ENCODE results near the gene MUC5AC. TPM values are rescaled to one million over a fixed set of nuclear protein-coding genes. Genes with fewer than 3 reads are reported as not detected.
"Not testable (repeated sequence)": the region's sequence is repeated elsewhere in the genome, so short reads cannot be mapped to it uniquely, and the experiment has no call there.

The MUC5AC gene
- total RNA-seq, 1 donor from 2014 or later = 1.4 TPM

- TF ChIP-seq, protein P1, sequence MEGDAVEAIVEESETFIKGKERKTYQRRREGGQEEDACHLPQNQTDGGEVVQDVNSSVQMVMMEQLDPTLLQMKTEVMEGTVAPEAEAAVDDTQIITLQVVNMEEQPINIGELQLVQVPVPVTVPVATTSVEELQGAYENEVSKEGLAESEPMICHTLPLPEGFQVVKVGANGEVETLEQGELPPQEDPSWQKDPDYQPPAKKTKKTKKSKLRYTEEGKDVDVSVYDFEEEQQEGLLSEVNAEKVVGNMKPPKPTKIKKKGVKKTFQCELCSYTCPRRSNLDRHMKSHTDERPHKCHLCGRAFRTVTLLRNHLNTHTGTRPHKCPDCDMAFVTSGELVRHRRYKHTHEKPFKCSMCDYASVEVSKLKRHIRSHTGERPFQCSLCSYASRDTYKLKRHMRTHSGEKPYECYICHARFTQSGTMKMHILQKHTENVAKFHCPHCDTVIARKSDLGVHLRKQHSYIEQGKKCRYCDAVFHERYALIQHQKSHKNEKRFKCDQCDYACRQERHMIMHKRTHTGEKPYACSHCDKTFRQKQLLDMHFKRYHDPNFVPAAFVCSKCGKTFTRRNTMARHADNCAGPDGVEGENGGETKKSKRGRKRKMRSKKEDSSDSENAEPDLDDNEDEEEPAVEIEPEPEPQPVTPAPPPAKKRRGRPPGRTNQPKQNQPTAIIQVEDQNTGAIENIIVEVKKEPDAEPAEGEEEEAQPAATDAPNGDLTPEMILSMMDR (conservative IDR thresholded peaks at IDR 0.05) = no peak
- Mint-ChIP-seq H3K9me3 (no peaks in the 10 kb centered on the region), H3K27ac (no peak overlapping the region), H3K4me3 (no peak overlapping the region), H3K4me1 (ENCODE audit: unreplicated experiment) (no peaks in the 10 kb centered on the region), H3K27me3 (no peaks in the 10 kb centered on the region), H3K36me3 (no peaks in the 10 kb centered on the region)
- no peak for DNase-seq (ENCODE audit: extremely low spot score, unreplicated experiment)
Observed at GRCh38 chr11:1171985-1172728, 14.4 kb downstream of the MUC5AC start.

GRCh38 chr11:1172729-1173117 lies 15.0 kb downstream of the MUC5AC start:
- H3K4me3 Mint-ChIP-seq = no peak overlapping the region

GRCh38 chr11:1173396-1173795 lies 15.6 kb downstream of the MUC5AC start:
- not testable (repeated sequence) for H3K27ac Mint-ChIP-seq; H3K9me3 Mint-ChIP-seq; H3K27me3 Mint-ChIP-seq; H3K4me3 Mint-ChIP-seq; H3K4me1 Mint-ChIP-seq (ENCODE audit: unreplicated experiment); DNase-seq (ENCODE audit: extremely low spot score, unreplicated experiment); H3K36me3 Mint-ChIP-seq

More at GRCh38 chr11:1172729-1173117, 15.0 kb downstream of the MUC5AC start:
- Mint-ChIP-seq H3K9me3 (no peaks in the 10 kb centered on the region), H3K36me3 (no peaks in the 10 kb centered on the region), H3K27ac (no peak overlapping the region), H3K4me1 (ENCODE audit: unreplicated experiment) (no peaks in the 10 kb centered on the region), H3K27me3 (no peaks in the 10 kb centered on the region)
- TF ChIP-seq, protein P1 (conservative IDR thresholded peaks at IDR 0.05) = no peak
- DNase-seq (ENCODE audit: extremely low spot score, unreplicated experiment) = no peak

- H3K27me3 Mint-ChIP-seq = no peaks in the 10 kb centered on the region
- TF ChIP-seq, protein P1 (conservative IDR thresholded peaks at IDR 0.05) = no peak
- no peaks in the 10 kb centered on the region for H3K4me1 Mint-ChIP-seq (ENCODE audit: unreplicated experiment)
- DNase-seq (ENCODE audit: extremely low spot score, unreplicated experiment) = no peak
- no peak overlapping the region for H3K27ac Mint-ChIP-seq
- no peaks in the 10 kb centered on the region for H3K9me3 Mint-ChIP-seq
- H3K4me3 Mint-ChIP-seq = no peak overlapping the region
- no peaks in the 10 kb centered on the region for H3K36me3 Mint-ChIP-seq
Observed at GRCh38 chr11:1174441-1175370, 17.0 kb downstream of the MUC5AC start.

GRCh38 chr11:1175461-1176223 lies 17.9 kb downstream of the MUC5AC start:
- DNase-seq (ENCODE audit: extremely low spot score, unreplicated experiment) = no peak
- Mint-ChIP-seq H3K4me1 (ENCODE audit: unreplicated experiment) (no peaks in the 10 kb centered on the region), H3K4me3 (no peak overlapping the region), H3K27me3 (no peaks in the 10 kb centered on the region), H3K9me3 (no peaks in the 10 kb centered on the region), H3K36me3 (no peaks in the 10 kb centered on the region), H3K27ac (no peak overlapping the region)
- TF ChIP-seq, protein P1 (conservative IDR thresholded peaks at IDR 0.05) = no peak
